Colonic mucosa (tissue), 4 donors: ENCODE data around the gene ASCC3. TPM values are rescaled to one million over a fixed set of nuclear protein-coding genes. Genes with fewer than 3 reads are reported as not detected.

ENCODE experiments used
- DNase-seq: peaks from one replicate; pipeline ENCODE4 v3.0.0-alpha.2; 2020
- H3K27ac ChIP-seq: fragments of 200-600 bp; one replicate; pipeline ENCODE4 v1.8.0; 2021
- H3K27me3 ChIP-seq: fragments of 200-600 bp; one replicate; pipeline ENCODE4 v1.8.0; 2021
- H3K36me3 ChIP-seq: fragments of 200-600 bp; one replicate; pipeline ENCODE4 v1.8.0; 2021
- H3K4me1 ChIP-seq: fragments of 200-600 bp; one replicate; pipeline ENCODE4 v1.8.0; 2021; ENCODE audit warnings: mild to moderate bottlenecking
- H3K4me3 ChIP-seq: fragments of 200-600 bp; one replicate; pipeline ENCODE4 v1.8.0; 2021
- H3K9ac ChIP-seq, 2 donors: one replicate each; pipeline ENCODE4 v1.7.0; 2013; ENCODE audit warnings: control low read depth in 2 of 2, low read depth in 2 of 2, low read length in 2 of 2
- H3K9me3 ChIP-seq: fragments of 200-600 bp; one replicate; pipeline ENCODE4 v1.8.0; 2021
- intact Hi-C: fragments of 100-400 bp; cut with DNase I; formaldehyde crosslinking; loops from one replicate; pipeline ENCODE4 v1.14.1; 2022
- total RNA-seq, 2 donors: library from RNA; stranded (reverse); fragmentation: NEBNext Ultra II Directional in 1 of 2; extraction: Animal tissue kit (Norgen Biotek cat#: 25700) in 1 of 2; gene quantifications; one replicate each; pipeline ENCODE4 v1.2.1, GENCODE V29; 2021
- TF ChIP-seq, protein P1 (sequence below): fragments of 200-600 bp; IDR thresholded peaks from one replicate; pipeline ENCODE4 v1.8.0; 2022; ENCODE audit warnings: antibody characterized with exemption, mild to moderate bottlenecking
- donor health status: healthy.
- donor health status: DM: no; HTN: no; CAD: no.
- donor health status: DM: no; HTN: no; CAD: no.

The ASCC3 gene
- total RNA-seq, 2 donors from 2014 or later = 33.7 to 41.9 TPM

DNA sequence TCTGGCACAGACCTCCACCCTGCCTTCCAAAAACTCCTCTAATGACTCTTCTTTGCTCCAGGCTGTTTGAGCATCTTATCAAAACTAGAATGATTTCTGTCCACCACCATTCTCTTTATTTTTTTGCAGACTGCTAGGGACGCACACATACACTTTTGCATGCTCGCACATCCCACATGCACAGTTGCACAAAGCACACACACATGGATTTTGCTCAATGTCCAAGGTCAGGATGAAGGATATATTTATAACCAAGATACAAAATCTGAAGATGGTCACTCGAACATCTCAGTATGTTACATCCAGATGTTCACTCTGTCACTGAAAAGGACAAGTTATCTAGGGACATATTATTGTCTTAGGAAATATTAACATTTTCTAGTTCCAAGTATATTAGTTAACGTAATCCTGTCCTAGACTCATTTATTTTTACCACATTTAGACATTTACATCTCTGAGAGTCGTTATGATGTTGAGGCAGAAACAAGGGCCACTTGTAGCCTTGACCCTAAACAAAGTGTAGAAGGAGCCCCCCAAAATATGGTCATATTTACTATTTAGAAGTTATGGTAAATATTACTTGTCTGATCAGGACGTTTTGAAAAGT, 413.0 kb downstream of the ASCC3 start:
- H3K36me3 ChIP-seq = no peaks in the 10 kb centered on the region
- no peaks in the 10 kb centered on the region for H3K9me3 ChIP-seq
- TF ChIP-seq, protein P1, sequence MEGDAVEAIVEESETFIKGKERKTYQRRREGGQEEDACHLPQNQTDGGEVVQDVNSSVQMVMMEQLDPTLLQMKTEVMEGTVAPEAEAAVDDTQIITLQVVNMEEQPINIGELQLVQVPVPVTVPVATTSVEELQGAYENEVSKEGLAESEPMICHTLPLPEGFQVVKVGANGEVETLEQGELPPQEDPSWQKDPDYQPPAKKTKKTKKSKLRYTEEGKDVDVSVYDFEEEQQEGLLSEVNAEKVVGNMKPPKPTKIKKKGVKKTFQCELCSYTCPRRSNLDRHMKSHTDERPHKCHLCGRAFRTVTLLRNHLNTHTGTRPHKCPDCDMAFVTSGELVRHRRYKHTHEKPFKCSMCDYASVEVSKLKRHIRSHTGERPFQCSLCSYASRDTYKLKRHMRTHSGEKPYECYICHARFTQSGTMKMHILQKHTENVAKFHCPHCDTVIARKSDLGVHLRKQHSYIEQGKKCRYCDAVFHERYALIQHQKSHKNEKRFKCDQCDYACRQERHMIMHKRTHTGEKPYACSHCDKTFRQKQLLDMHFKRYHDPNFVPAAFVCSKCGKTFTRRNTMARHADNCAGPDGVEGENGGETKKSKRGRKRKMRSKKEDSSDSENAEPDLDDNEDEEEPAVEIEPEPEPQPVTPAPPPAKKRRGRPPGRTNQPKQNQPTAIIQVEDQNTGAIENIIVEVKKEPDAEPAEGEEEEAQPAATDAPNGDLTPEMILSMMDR = no peak
- no peak overlapping the region for H3K9ac ChIP-seq
- H3K27me3 ChIP-seq = peaks cover 79% of the 10 kb centered on the region
- H3K4me1 ChIP-seq = peaks cover 4% of the 10 kb centered on the region
- no peak overlapping the region for H3K27ac ChIP-seq
- no peak for DNase-seq
- no peak overlapping the region for H3K4me3 ChIP-seq
- intact Hi-C loops = no loop called here

- no peaks in the 10 kb centered on the region for H3K9me3 ChIP-seq
- peaks cover 4% of the 10 kb centered on the region for H3K4me1 ChIP-seq
- DNase-seq = no peak
- peaks cover 87% of the 10 kb centered on the region for H3K27me3 ChIP-seq
- H3K9ac ChIP-seq = no peak overlapping the region
- H3K4me3 ChIP-seq = no peak overlapping the region
- TF ChIP-seq, protein P1 = no peak
- H3K27ac ChIP-seq = no peak overlapping the region
- intact Hi-C loops = no loop called here
- H3K36me3 ChIP-seq = no peaks in the 10 kb centered on the region
These were observed 413.8 kb downstream of the ASCC3 start for GRCh38 chr6:100467129-100468015.

GRCh38 chr6:100466410-100467128, 414.6 kb downstream of the ASCC3 start:
- Histone ChIP-seq H3K9me3 (no peaks in the 10 kb centered on the region), H3K4me3 (no peak overlapping the region), H3K36me3 (no peaks in the 10 kb centered on the region), H3K9ac (no peak overlapping the region), H3K27me3 (peaks cover 91% of the 10 kb centered on the region), H3K4me1 (peaks cover 4% of the 10 kb centered on the region), H3K27ac (no peak overlapping the region)
- TF ChIP-seq, protein P1 = no peak
- no peak for DNase-seq
- intact Hi-C loops = no loop called here

GRCh38 chr6:100465701-100466409, 415.3 kb downstream of the ASCC3 start:
- Histone ChIP-seq H3K36me3 (no peaks in the 10 kb centered on the region), H3K27me3 (peaks cover 95% of the 10 kb centered on the region), H3K9ac (no peak overlapping the region), H3K9me3 (no peaks in the 10 kb centered on the region), H3K4me1 (peaks cover 4% of the 10 kb centered on the region), H3K4me3 (no peak overlapping the region), H3K27ac (no peak overlapping the region)
- no peak for DNase-seq
- TF ChIP-seq, protein P1 = no peak
- intact Hi-C loops = no loop called here
